ENCODE measurements around the gene ZNF860. TPM values are rescaled to one million over a fixed set of nuclear protein-coding genes. Genes with fewer than 3 reads are reported as not detected.

The ZNF860 gene
- total and polyA plus RNA-seq, 2 donors (not counting 3 experiments of a cell fraction or from before 2014, with no cell fraction given): 0.19 to 0.73 TPM

GRCh38 chr3:31942446-31942845 is 39.1 kb upstream of the ZNF860 start:
- intact Hi-C loops (cut with micrococcal nuclease) (no loop called here), dilution Hi-C loops (cut with MboI; ENCODE audit: extremely low pct_ligation_motif_present, low sequenced_read_pairs) (no loop called here)
- no peak overlapping the region for H3K9ac ChIP-seq (replicated peaks; ENCODE audit: extremely low read depth, insufficient read depth, low read length)
- CTCF ChIA-PET: interaction anchor here (1.3 to 1.5 kb wide), 2 partner anchors 11 to 38 kb away, joined by 3 read pairs; no protein-coding TSS in a partner anchor
- BruUV-seq (replicated peaks): no TSS peak
- peaks cover 5% of the 10 kb centered on the region for H3K4me1 ChIP-seq (ENCODE audit: control insufficient read depth, extremely low read depth, insufficient read depth, low read length)
- no peaks in the 10 kb centered on the region for H3K9me1 ChIP-seq (replicated peaks; ENCODE audit: control insufficient read depth, extremely low read depth, insufficient read depth, low read length)
- H3K36me3 ChIP-seq (ENCODE audit: control insufficient read depth in 2 of 2, extremely low read depth in 1 of 2, insufficient read depth in 2 of 2, low read length in 2 of 2): no peaks in the 10 kb centered on the region
- peaks cover 13% of the 10 kb centered on the region for H3K79me2 ChIP-seq (ENCODE audit: control insufficient read depth, insufficient read depth, low read length)
- H4K20me1 ChIP-seq (replicated peaks; ENCODE audit: control insufficient read depth, extremely low read depth, insufficient read depth, low read length): no peaks in the 10 kb centered on the region
- H3K27ac ChIP-seq (ENCODE audit: insufficient read depth, low read depth, low read length): no peak overlapping the region
- FAIRE-seq: peak; percentile 55
- no peaks in the 10 kb centered on the region for H3K9me3 ChIP-seq (replicated peaks; ENCODE audit: control insufficient read depth, insufficient read depth, low read length)
- POLR2A ChIA-PET: no interaction called here
- no peaks in the 10 kb centered on the region for H3K27me3 ChIP-seq (ENCODE audit: control insufficient read depth in 2 of 2, insufficient read depth in 2 of 2, low read length in 2 of 2)
- no peak for TF ChIP-seq CTCF (IDR thresholded peaks at IDR 0.05; ENCODE audit: extremely low read depth in 1 of 2, insufficient read depth in 1 of 2, low read depth in 1 of 2, low read length in 2 of 2)
- no peak for TF ChIP-seq EZH2 (IDR thresholded peaks at IDR 0.05; ENCODE audit: borderline replicate concordance, low read depth, low read length, severe bottlenecking)
- TF ChIP-seq POLR2AphosphoS5 (IDR thresholded peaks at IDR 0.05; ENCODE audit: insufficient read depth, low read depth, low read length): no peak
- TF ChIP-seq JUN (IDR thresholded peaks at IDR 0.05; ENCODE audit: borderline replicate concordance, insufficient read depth, insufficient read length, low read depth): no peak
- no peak for TF ChIP-seq GATA2 (IDR thresholded peaks at IDR 0.05; ENCODE audit: insufficient read depth, insufficient read length, low read depth, low read length)
- TF ChIP-seq MYC (IDR thresholded peaks at IDR 0.05; ENCODE audit: low read depth, low read length): no peak
- TF ChIP-seq FOS (IDR thresholded peaks at IDR 0.05; ENCODE audit: borderline replicate concordance, insufficient read depth, low read length): no peak
- no peak for TF ChIP-seq POLR2A (IDR thresholded peaks at IDR 0.05; ENCODE audit: low read depth, low read length)
- TF ChIP-seq MAX (IDR thresholded peaks at IDR 0.05; ENCODE audit: insufficient read depth, insufficient read length): no peak
- H2AFZ ChIP-seq (ENCODE audit: low read depth, low read length): no peak overlapping the region
- DNase-seq (ENCODE audit: low read depth, low spot score): no peak
- no peak overlapping the region for H3K4me3 ChIP-seq (replicated peaks in 1 of 3; ENCODE audit: insufficient read depth in 1 of 3, low read depth in 1 of 3, low read length in 3 of 3)
- no peak overlapping the region for H3K4me2 ChIP-seq (ENCODE audit: insufficient read depth, low read length)

Measured in endothelial cell of umbilical vein (primary cell).